Keratinocyte (primary cell): ENCODE measurements around the gene CFAP68. TPM values are rescaled to one million over a fixed set of nuclear protein-coding genes. Genes with fewer than 3 reads are reported as not detected.

Experiments
- DNase-seq: peaks from one replicate; pipeline ENCODE4 v3.0.0-alpha.2; 2011; ENCODE audit warnings: low read depth, missing footprints, low spot score
- FAIRE-seq: peaks from 2 replicates; lab custom pipeline; 2011; peaks lifted over from hg19 to GRCh38; lab: Jason Lieb, UNC
- H2AFZ ChIP-seq: 2 replicates; pipeline ENCODE4 v1.6.0; 2012; ENCODE audit warnings: low read length, control low read depth, inconsistent platforms; ENCODE audit not compliant: control insufficient read depth
- H3K27ac ChIP-seq: 2 replicates; pipeline ENCODE4 v1.5.1; 2011; ENCODE audit warnings: low read length; ENCODE audit not compliant: control insufficient read depth, insufficient read depth
- H3K27me3 ChIP-seq: 3 replicates; pipeline ENCODE4 v1.6.0; 2011; ENCODE audit warnings: low read length; ENCODE audit not compliant: control insufficient read depth, insufficient read depth; ENCODE audit errors: extremely low read depth
- H3K36me3 ChIP-seq, 2 experiments: 2 replicates in 1 of 2; 3 replicates in 1 of 2; pipeline ENCODE4 v1.5.1; 2011; ENCODE audit warnings: low read length in 2 of 2, mild to moderate bottlenecking in 1 of 2; ENCODE audit not compliant: control insufficient read depth in 2 of 2, insufficient read depth in 2 of 2; ENCODE audit errors: extremely low read depth in 1 of 2
- H3K4me1 ChIP-seq: 3 replicates; pipeline ENCODE4 v1.5.1; 2011; ENCODE audit warnings: low read length; ENCODE audit not compliant: control insufficient read depth, insufficient read depth; ENCODE audit errors: extremely low read depth
- H3K4me2 ChIP-seq: 3 replicates; pipeline ENCODE4 v1.6.0; 2011; ENCODE audit warnings: low read depth, low read length; ENCODE audit not compliant: control insufficient read depth, insufficient read depth; ENCODE audit errors: extremely low read depth
- H3K4me3 ChIP-seq, 3 experiments: fragments of 200-600 bp in 1 of 3; sonication (generic) in 1 of 3; 2 replicates in 2 of 3; 3 replicates in 1 of 3; pipeline ENCODE4 v1.5.1; 2011 to 2016; ENCODE audit warnings: low read length in 3 of 3, mild to moderate bottlenecking in 3 of 3, control low read depth in 2 of 3, inconsistent platforms in 1 of 3, low read depth in 1 of 3, mixed read lengths in 1 of 3, mixed run types in 1 of 3, moderate library complexity in 1 of 3; ENCODE audit not compliant: control insufficient read depth in 2 of 3, insufficient read depth in 2 of 3; ENCODE audit errors: extremely low read depth in 1 of 3
- H3K79me2 ChIP-seq: 2 replicates; pipeline ENCODE4 v1.6.0; 2012; ENCODE audit warnings: low read length; ENCODE audit not compliant: control insufficient read depth, insufficient read depth
- H3K9ac ChIP-seq: 3 replicates; pipeline ENCODE4 v1.6.0; 2011; ENCODE audit warnings: low read length; ENCODE audit not compliant: control insufficient read depth, insufficient read depth; ENCODE audit errors: extremely low read depth
- H3K9me1 ChIP-seq: 3 replicates; pipeline ENCODE4 v1.6.0; 2011; ENCODE audit warnings: low read length; ENCODE audit not compliant: control insufficient read depth, insufficient read depth; ENCODE audit errors: extremely low read depth
- H3K9me3 ChIP-seq: 2 replicates; pipeline ENCODE4 v1.5.1; 2012; ENCODE audit warnings: low read depth, low read length; ENCODE audit not compliant: control insufficient read depth
- H4K20me1 ChIP-seq: 3 replicates; pipeline ENCODE4 v1.6.0; 2011; ENCODE audit warnings: low read length; ENCODE audit not compliant: control insufficient read depth, insufficient read depth; ENCODE audit errors: extremely low read depth
- CTCF ChIP-seq, 3 experiments: IDR thresholded peaks in 1 of 3; conservative IDR thresholded peaks in 1 of 3; optimal IDR thresholded peaks in 1 of 3; 2 replicates in 2 of 3; 3 replicates in 1 of 3; pipeline versions ENCODE3 to v1.5.1; 2011; ENCODE audit warnings: low read length in 3 of 3, mild to moderate bottlenecking in 3 of 3, moderate library complexity in 2 of 3, control low read depth in 1 of 3, inconsistent platforms in 1 of 3; ENCODE audit not compliant: insufficient read depth in 2 of 3; ENCODE audit errors: extremely low read depth in 1 of 3
- EZH2 ChIP-seq: IDR thresholded peaks from one replicate; pipeline ENCODE4 v1.6.1; 2012; ENCODE audit warnings: inconsistent platforms, mild to moderate bottlenecking, low read length, moderate library complexity
- dilution Hi-C: fragments of 300-500 bp; cut with MboI; formaldehyde crosslinking; loops from one replicate; pipeline ENCODE4 v1.7.0; 2020; ENCODE audit warnings: low sequenced_read_pairs; ENCODE audit not compliant: extremely low pct_ligation_motif_present
- polyA plus RNA-seq, 5 experiments: library from polyadenylated mRNA; depleted of rRNA in 3 of 5; stranded (reverse) in 3 of 5; stranded (forward) in 1 of 5; unstranded in 1 of 5; fragments of >200 nt; gene quantifications; 1 replicate in 1 of 5; 2 replicates in 3 of 5; 3 replicates in 1 of 5; pipeline versions ENCODE4 v1.2.1 to v1.2.3, GENCODE V29; 2011 to 2012; ENCODE audit warnings: missing spikeins in 2 of 5, low read depth in 1 of 5, low replicate concordance in 1 of 5

The CFAP68 gene
- polyA plus RNA-seq, 1 donor (not counting 4 experiments of a cell fraction or from before 2014, with no cell fraction given): 63.8 TPM

- H4K20me1 ChIP-seq: no peaks in the 10 kb centered on the region
- H2AFZ ChIP-seq: no peak overlapping the region
- dilution Hi-C loops: no loop called here
- peaks cover 7 to 12% of the 10 kb centered on the region in 2 experiments for H3K36me3 ChIP-seq
- H3K4me1 ChIP-seq: no peaks in the 10 kb centered on the region
- no peak overlapping the region for H3K4me3 ChIP-seq
- no peaks in the 10 kb centered on the region for H3K79me2 ChIP-seq
- H3K27me3 ChIP-seq: no peaks in the 10 kb centered on the region
- TF ChIP-seq CTCF (optimal IDR thresholded peaks at IDR 0.05 in 1 of 3, IDR thresholded peaks at IDR 0.05 in 1 of 3, conservative IDR thresholded peaks at IDR 0.05 in 1 of 3; ENCODE audit: extremely low read depth in 1 of 3, insufficient read depth in 2 of 3, low read length in 3 of 3) (no peak), EZH2 (no peak)
- no peak overlapping the region for H3K9ac ChIP-seq
- H3K9me3 ChIP-seq: no peaks in the 10 kb centered on the region
- FAIRE-seq: no peak
- no peak for DNase-seq
- H3K9me1 ChIP-seq: no peaks in the 10 kb centered on the region
- no peak overlapping the region for H3K27ac ChIP-seq
- H3K4me2 ChIP-seq: no peak overlapping the region
Measured at GRCh38 chr11:111843661-111844060, 35.7 kb upstream of the CFAP68 start.

- TF ChIP-seq EZH2 (no peak), CTCF (optimal IDR thresholded peaks at IDR 0.05 in 1 of 3, IDR thresholded peaks at IDR 0.05 in 1 of 3, conservative IDR thresholded peaks at IDR 0.05 in 1 of 3; ENCODE audit: extremely low read depth in 1 of 3, insufficient read depth in 2 of 3, low read length in 3 of 3) (no peak)
- no peaks in the 10 kb centered on the region for H3K4me1 ChIP-seq
Measured at GRCh38 chr11:111845276-111846028, 33.9 kb upstream of the CFAP68 start.

More at GRCh38 chr11:111845276-111846028, 33.9 kb upstream of the CFAP68 start:
- FAIRE-seq (no peak), DNase-seq (no peak)
- Histone ChIP-seq H3K36me3 (peaks cover 2 to 6% of the 10 kb centered on the region in 2 experiments), H3K4me3 (no peak overlapping the region), H3K9me3 (no peaks in the 10 kb centered on the region), H3K27ac (no peak overlapping the region), H3K79me2 (no peaks in the 10 kb centered on the region), H3K4me2 (no peak overlapping the region), H3K27me3 (no peaks in the 10 kb centered on the region), H3K9me1 (no peaks in the 10 kb centered on the region), H3K9ac (no peak overlapping the region), H2AFZ (no peak overlapping the region), H4K20me1 (no peaks in the 10 kb centered on the region)
- dilution Hi-C loops: no loop called here
